ENCODE measurements around the gene GFPT2. TPM values are rescaled to one million over a fixed set of nuclear protein-coding genes. Genes with fewer than 3 reads are reported as not detected.

GFPT2 gene
- total RNA-seq, 2 donors from 2014 or later = 0.62 to 3.2 TPM

- H3K9me3 ChIP-seq = no peaks in the 10 kb centered on the region
- H3K9ac ChIP-seq (ENCODE audit: low read depth in 2 of 2, low read length in 2 of 2) = no peak overlapping the region
- no peaks in the 10 kb centered on the region for H3K36me3 ChIP-seq
- peak; percentile 61 for TF ChIP-seq CTCF (IDR thresholded peaks at IDR 0.05)
- peak; percentile 84 for DNase-seq
- H3K27me3 ChIP-seq = no peaks in the 10 kb centered on the region
- H3K27ac ChIP-seq = no peak overlapping the region
- H3K4me3 ChIP-seq = no peak overlapping the region
- H3K4me1 ChIP-seq = no peaks in the 10 kb centered on the region
- intact Hi-C loops (cut with DNase I) = loop anchor here (5.0 kb wide), 1 partner anchor 201 kb away; no protein-coding TSS in a partner anchor
These were observed 24.6 kb downstream of the GFPT2 start for GRCh38 chr5:180328296-180329137.

- Histone ChIP-seq H3K36me3 (no peaks in the 10 kb centered on the region), H3K27me3 (no peaks in the 10 kb centered on the region), H3K4me1 (no peaks in the 10 kb centered on the region), H3K27ac (no peak overlapping the region), H3K9me3 (no peaks in the 10 kb centered on the region), H3K4me3 (no peak overlapping the region), H3K9ac (ENCODE audit: low read depth in 2 of 2, low read length in 2 of 2) (no peak overlapping the region)
- intact Hi-C loops (cut with DNase I) = loop anchor here (5.0 kb wide), 1 partner anchor 200 kb away; no protein-coding TSS in a partner anchor
- TF ChIP-seq CTCF (IDR thresholded peaks at IDR 0.05) = no peak
- DNase-seq = no peak
These were observed 26.1 kb downstream of the GFPT2 start for GRCh38 chr5:180326989-180327565.

GRCh38 chr5:180324601-180324950 lies 28.6 kb downstream of the GFPT2 start:
- TF ChIP-seq CTCF (IDR thresholded peaks at IDR 0.05) = no peak
- intact Hi-C loops (cut with DNase I) = no loop called here
- H3K27ac ChIP-seq = no peak overlapping the region
- H3K4me3 ChIP-seq = no peak overlapping the region
- no peak for DNase-seq
- H3K4me1 ChIP-seq = no peaks in the 10 kb centered on the region
- no peaks in the 10 kb centered on the region for H3K36me3 ChIP-seq
- no peak overlapping the region for H3K9ac ChIP-seq (ENCODE audit: low read depth in 2 of 2, low read length in 2 of 2)
- H3K9me3 ChIP-seq = no peaks in the 10 kb centered on the region
- H3K27me3 ChIP-seq = no peaks in the 10 kb centered on the region

GRCh38 chr5:180323941-180324600 lies 29.1 kb downstream of the GFPT2 start:
- H3K27ac ChIP-seq = no peak overlapping the region
- H3K4me3 ChIP-seq = no peak overlapping the region
- no peaks in the 10 kb centered on the region for H3K4me1 ChIP-seq
- no peak overlapping the region for H3K9ac ChIP-seq (ENCODE audit: low read depth in 2 of 2, low read length in 2 of 2)
- TF ChIP-seq CTCF (IDR thresholded peaks at IDR 0.05) = no peak
- H3K9me3 ChIP-seq = no peaks in the 10 kb centered on the region
- no peaks in the 10 kb centered on the region for H3K36me3 ChIP-seq
- no peak for DNase-seq
- intact Hi-C loops (cut with DNase I) = no loop called here
- no peaks in the 10 kb centered on the region for H3K27me3 ChIP-seq

GRCh38 chr5:180323160-180323559 lies 30.0 kb downstream of the GFPT2 start:
- Histone ChIP-seq H3K36me3 (no peaks in the 10 kb centered on the region), H3K4me1 (no peaks in the 10 kb centered on the region), H3K27ac (no peak overlapping the region), H3K27me3 (no peaks in the 10 kb centered on the region), H3K4me3 (no peak overlapping the region), H3K9me3 (no peaks in the 10 kb centered on the region), H3K9ac (ENCODE audit: low read depth in 2 of 2, low read length in 2 of 2) (no peak overlapping the region)
- intact Hi-C loops (cut with DNase I) = no loop called here
- TF ChIP-seq CTCF (IDR thresholded peaks at IDR 0.05) = no peak
- no peak for DNase-seq

Data from colonic mucosa (tissue), 4 donors.